K562 (cell line): Measurements from ENCODE around the gene NECTIN4. TPM values are rescaled to one million over a fixed set of nuclear protein-coding genes. Genes with fewer than 3 reads are reported as not detected.

Experiments
- ATAC-seq: fragments of 200-7000 bp; cut with Tn5 transposase; 3 replicates; pipeline ENCODE4 v1.9.1; 2020; ENCODE audit warnings: moderate library complexity
- BruUV-seq: library from RNA; stranded (reverse); fragments of 400-500 nt; replicated peaks from 2 replicates; lab custom pipeline; 2021; lab: Mats Ljungman, UMichigan
- CTCF ChIA-PET: fragments of 300-600 bp; formaldehyde crosslinking; extraction: SDS; loops from one replicate; lab custom pipeline; 2021; ENCODE audit warnings: low intra/inter-chr PET ratio; lab: Yijun Ruan, JAX
- POLR2A ChIA-PET: fragments of 300-600, 350-650 bp; sonication (Branson Sonifier 250); formaldehyde crosslinking; extraction: SDS; loops from one replicate; lab custom pipeline; 2021; ENCODE audit warnings: antibody characterized with exemption, inconsistent platforms; lab: Yijun Ruan, JAX
- DNase-seq, 4 experiments: peaks; one replicate each; pipeline versions ENCODE4 v3.0.0 to v3.0.0-alpha.2; 2011 to 2018; ENCODE audit warnings: low spot score in 3 of 4, mixed read lengths in 3 of 4; ENCODE audit errors: extremely low read depth in 1 of 4
- FAIRE-seq: peaks from 2 replicates; lab custom pipeline; 2011; peaks lifted over from hg19 to GRCh38; lab: Jason Lieb, UNC
- H2AFZ ChIP-seq: 2 replicates; pipeline ENCODE4 v1.6.0; 2011; ENCODE audit warnings: low read depth, low read length, control low read depth, inconsistent platforms
- H3K27ac ChIP-seq: fragments of 200-600 bp; 3 replicates; pipeline ENCODE4 v1.8.0; 2011; ENCODE audit warnings: low read depth, mild to moderate bottlenecking, control low read depth, inconsistent platforms, low read length, moderate library complexity, mixed read lengths; ENCODE audit errors: extremely low read depth
- H3K27me3 ChIP-seq, 2 experiments: fragments of 300-600 bp in 1 of 2; 2 replicates in 1 of 2; 3 replicates in 1 of 2; pipeline versions ENCODE4 v1.6.0 to v1.8.0; 2011; ENCODE audit warnings: inconsistent platforms in 2 of 2, low read length in 2 of 2, mild to moderate bottlenecking in 1 of 2, mixed read lengths in 1 of 2, moderate library complexity in 1 of 2; ENCODE audit not compliant: control insufficient read depth in 2 of 2, insufficient read depth in 2 of 2
- H3K36me3 ChIP-seq: fragments of 300-600 bp; 3 replicates; pipeline ENCODE4 v1.8.0; 2011; ENCODE audit warnings: mild to moderate bottlenecking, low read length, inconsistent platforms; ENCODE audit not compliant: control insufficient read depth, insufficient read depth
- H3K4me1 ChIP-seq, 2 experiments: fragments of 200-600 bp in 1 of 2; replicated peaks in 1 of 2; 2 replicates in 1 of 2; 3 replicates in 1 of 2; pipeline versions ENCODE4 v1.5.1 to v1.8.0; 2011; ENCODE audit warnings: inconsistent platforms in 2 of 2, low read length in 2 of 2, mild to moderate bottlenecking in 1 of 2, mixed read lengths in 1 of 2, moderate library complexity in 1 of 2; ENCODE audit not compliant: control insufficient read depth in 2 of 2, insufficient read depth in 2 of 2
- H3K4me2 ChIP-seq: 2 replicates; pipeline ENCODE4 v1.6.1; 2011; ENCODE audit warnings: low read length, control low read depth, inconsistent platforms, mixed read lengths; ENCODE audit not compliant: insufficient read depth
- H3K4me3 ChIP-seq: fragments of 200-600 bp; sonication (generic), shearing (Covaris generic); 2 replicates; pipeline ENCODE4 v1.5.1; 2016; ENCODE audit warnings: control low read depth, inconsistent platforms
- H3K79me2 ChIP-seq: fragments of 200-600 bp; 3 replicates; pipeline ENCODE4 v1.8.0; 2011; ENCODE audit warnings: low read length, inconsistent platforms; ENCODE audit not compliant: control insufficient read depth, insufficient read depth
- H3K9ac ChIP-seq, 2 experiments: 2 replicates each; pipeline versions ENCODE4 v1.6.0 to v1.6.1; 2011; ENCODE audit warnings: low read depth in 2 of 2, low read length in 2 of 2, control low read depth in 1 of 2, inconsistent platforms in 1 of 2, mild to moderate bottlenecking in 1 of 2, mixed read lengths in 1 of 2; ENCODE audit not compliant: insufficient read depth in 1 of 2
- H3K9me1 ChIP-seq: one replicate; pipeline ENCODE4 v1.6.0; 2011; ENCODE audit warnings: inconsistent platforms, mild to moderate bottlenecking, low read length, moderate library complexity; ENCODE audit not compliant: control insufficient read depth, insufficient read depth
- H3K9me3 ChIP-seq: replicated peaks from 2 replicates; pipeline ENCODE4 v1.5.1; 2011; ENCODE audit warnings: low read depth, low read length, inconsistent platforms; ENCODE audit not compliant: control insufficient read depth, insufficient read depth
- H4K20me1 ChIP-seq: replicated peaks from 2 replicates; pipeline ENCODE4 v1.6.1; 2011; ENCODE audit warnings: low read length, inconsistent platforms, mixed read lengths; ENCODE audit not compliant: control insufficient read depth, insufficient read depth
- CEBPG ChIP-seq, 3 experiments: fragments of 200-800 bp in 1 of 3; sonication (Bioruptor generic) in 1 of 3; sonication (generic) in 1 of 3; formaldehyde crosslinking in 1 of 3; IDR thresholded peaks in 2 of 3; conservative IDR thresholded peaks in 1 of 3; 2 replicates each; pipeline versions ENCODE4 v1.6.1 to v1.8.0; 2016 to 2022; ENCODE audit warnings: missing compliant biosample characterization in 2 of 3, missing genetic modification characterization in 2 of 3, mild to moderate bottlenecking in 1 of 3, missing genetic modification reagents in 1 of 3
- CEBPZ ChIP-seq: fragments of 150-350 bp; IDR thresholded peaks from 2 replicates; pipeline ENCODE4 v1.6.1; 2014; ENCODE audit warnings: low read depth, mild to moderate bottlenecking, low read length, borderline replicate concordance
- CGGBP1 ChIP-seq: fragments of 250-450 bp; sonication (Bioruptor Pico); IDR thresholded peaks from 2 replicates; pipeline ENCODE4 v1.9.0; 2021; ENCODE audit warnings: mild to moderate bottlenecking
- DEAF1 ChIP-seq: fragments of 450-650 bp; formaldehyde crosslinking; IDR thresholded peaks from 2 replicates; pipeline ENCODE4 v1.4.0; 2020; ENCODE audit warnings: mild to moderate bottlenecking, moderate library complexity
- EP300 ChIP-seq: IDR thresholded peaks from 2 replicates; pipeline ENCODE4 v1.6.1; 2012; ENCODE audit warnings: low read length, improper control_type of control experiment
- HDAC2 ChIP-seq: fragments of 450-650 bp; IDR thresholded peaks from 2 replicates; pipeline ENCODE4 v1.6.1; 2016; ENCODE audit warnings: mild to moderate bottlenecking
- KAT2B ChIP-seq: IDR thresholded peaks from one replicate; pipeline ENCODE4 v1.6.1; 2012; ENCODE audit warnings: low read depth, mild to moderate bottlenecking, control low read depth, inconsistent platforms, low read length, moderate library complexity
- NRF1 ChIP-seq, 2 experiments: fragments of 450-650 bp; IDR thresholded peaks in 1 of 2; conservative IDR thresholded peaks in 1 of 2; 2 replicates each; pipeline ENCODE4 v1.6.1; 2014; ENCODE audit warnings: mild to moderate bottlenecking in 2 of 2
- SMAD2 ChIP-seq: fragments of 150-350 bp; IDR thresholded peaks from 2 replicates; pipeline ENCODE4 v1.6.1; 2014; ENCODE audit warnings: low read depth, mild to moderate bottlenecking, low read length
- SP1 ChIP-seq: sonication (generic); formaldehyde crosslinking; IDR thresholded peaks from 2 replicates; pipeline ENCODE4 v1.8.1; 2022; ENCODE audit warnings: mild to moderate bottlenecking, missing genetic modification reagents
- TAF15 ChIP-seq: fragments of 200-400 bp; formaldehyde crosslinking; IDR thresholded peaks from 2 replicates; pipeline ENCODE4 v1.6.1; 2017; ENCODE audit warnings: mild to moderate bottlenecking, low read depth, low read length, moderate library complexity
- ZNF740 ChIP-seq, 3 experiments: fragments of 200-800 bp in 1 of 3; sonication (Bioruptor generic) in 1 of 3; sonication (generic) in 1 of 3; formaldehyde crosslinking in 1 of 3; IDR thresholded peaks; 2 replicates each; pipeline versions ENCODE4 v1.6.1 to v1.8.0; 2016 to 2022; ENCODE audit warnings: mild to moderate bottlenecking in 2 of 3, missing compliant biosample characterization in 2 of 3, missing genetic modification characterization in 2 of 3, missing genetic modification reagents in 1 of 3
- WGBS: fragments of 100-300 bp; shearing (Covaris generic); methylation state at CpG from one replicate; pipeline ENCODE4 v1.1.6; 2016; ENCODE audit warnings: low coverage, mixed read lengths; ENCODE audit not compliant: insufficient coverage; ENCODE audit errors: missing lambda C conversion rate; 5-methylcytosine and 5-hydroxymethylcytosine counted together
- in situ Hi-C: fragments of 300-500 bp; cut with MboI; formaldehyde crosslinking; loops from 4 replicates; pipeline ENCODE4 v1.15.0; 2018; ENCODE audit warnings: inconsistent platforms, mixed read lengths
- intact Hi-C: fragments of 100-400 bp; cut with micrococcal nuclease; formaldehyde crosslinking; loops from 2 replicates; pipeline ENCODE4 v1.14.2; 2022
- polyA plus RNA-seq, 8 experiments: library from polyadenylated mRNA; depleted of rRNA in 4 of 8; stranded (reverse) in 5 of 8; unstranded in 3 of 8; fragments of >200 nt; fragmentation: Nextera tagmentation in 2 of 8; fragmentation: Illumina TruSeq in 1 of 8; extraction: Ambion mirVana in 2 of 8; extraction: Trizol in 1 of 8; gene quantifications; 2 replicates each; pipeline versions ENCODE4 v1.2.1 to v1.2.3, GENCODE V29; 2011 to 2014; ENCODE audit warnings: inconsistent platforms in 1 of 8, missing spikeins in 1 of 8
- total RNA-seq, 7 experiments: library from RNA; depleted of rRNA in 6 of 7; stranded (reverse); fragments of >200 nt in 6 of 7; fragmentation: Illumina TruSeq in 2 of 7; extraction: Trizol in 2 of 7; gene quantifications; 2 replicates each; pipeline versions ENCODE4 v1.2.1 to v1.2.3, GENCODE V29; 2011 to 2021; ENCODE audit warnings: low replicate concordance in 1 of 7

NECTIN4 gene
- total and polyA plus RNA-seq, 9 of the 15 experiments (the other 6 are each of a cell fraction or from before 2014, with no cell fraction given): 0.01 to 0.09 TPM; not detected in 7

GRCh38 chr1:161083748-161084596 lies 5.4 kb downstream of the NECTIN4 start:
- no peaks in the 10 kb centered on the region for H3K36me3 ChIP-seq
- H3K4me2 ChIP-seq: no peak overlapping the region; the same call in 1 of the 2 replicates
- H3K27ac ChIP-seq: peak overlapping the region; percentile 54; the same call in 2 of the 3 replicates
- peak overlapping the region; percentile 91 for H2AFZ ChIP-seq
- CTCF ChIA-PET: no interaction called here
- BruUV-seq: no TSS peak
- POLR2A ChIA-PET: interaction anchor here (0.8 to 1.8 kb wide), 4 partner anchors 10 to 22 kb away, joined by 3 to 8 read pairs (median 4); no protein-coding TSS in a partner anchor
- H3K9me3 ChIP-seq: no peaks in the 10 kb centered on the region
- no peaks in the 10 kb centered on the region for H3K79me2 ChIP-seq
- no peak for FAIRE-seq
- H4K20me1 ChIP-seq: no peaks in the 10 kb centered on the region
- ATAC-seq: no peak
- H3K4me3 ChIP-seq: no peak overlapping the region
- H3K9me1 ChIP-seq: no peaks in the 10 kb centered on the region
- in situ Hi-C loops: loop anchor here (25.0 kb wide), 1 partner anchor 247 kb away; no protein-coding TSS in a partner anchor
- H3K4me1 ChIP-seq: peaks cover 12 to 18% of the 10 kb centered on the region in 2 experiments; a peak in 4 of 5 replicates
- intact Hi-C loops: no loop called here
- DNase-seq: no peak
- no peaks in the 10 kb centered on the region for H3K27me3 ChIP-seq
- H3K9ac ChIP-seq: peak overlapping the region in 1 of 2 experiments; percentile 78; a peak in 3 of 4 replicates
- WGBS: 43% methylated on average over 10 of the region's 10 CpGs
- peak; percentile 9; the same call in 1 of the 2 replicates for TF ChIP-seq HDAC2
- 0 out of 2 replicates have a peak, but pooled peaks have one; percentile 48 for TF ChIP-seq ZNF740 (CRISPR knock-in tag; IDR thresholded peaks at IDR 0.05)
- no peak for TF ChIP-seq ZNF740 (tag; IDR thresholded peaks at IDR 0.05)
- no peak for TF ChIP-seq CEBPG (CRISPR knock-in tag; IDR thresholded peaks at IDR 0.05)
- peak in 1 of 2 experiments; percentile 22; a peak in 1 of 4 replicates for TF ChIP-seq CEBPG (tag; conservative IDR thresholded peaks at IDR 0.05 in 1 of 2, IDR thresholded peaks at IDR 0.05 in 1 of 2)
- no peak for TF ChIP-seq EP300
- TF ChIP-seq NRF1 (conservative IDR thresholded peaks at IDR 0.05 in 1 of 2, IDR thresholded peaks at IDR 0.05 in 1 of 2): peak; percentile 11 to 26; a peak in 1 of 4 replicates
- no peak for TF ChIP-seq CGGBP1 (CRISPR knock-in tag)
- no peak for TF ChIP-seq TAF15
- no peak for TF ChIP-seq CEBPZ
- TF ChIP-seq KAT2B: no peak
- TF ChIP-seq SMAD2: no peak
- TF ChIP-seq DEAF1 (CRISPR knock-in tag): no peak
- TF ChIP-seq SP1: 0 out of 2 replicates have a peak, but pooled peaks have one; percentile 43
